SK-MEL-5 (cell line): Measurements from ENCODE around the gene ZNF175. TPM values are rescaled to one million over a fixed set of nuclear protein-coding genes. Genes with fewer than 3 reads are reported as not detected.

Experiments
- DNase-seq: peaks from one replicate; pipeline ENCODE4 v3.0.0-alpha.2; 2016; ENCODE audit warnings: low read depth, low spot score
- in situ Hi-C: cut with HindIII; loops from 2 replicates; pipeline ENCODE4 v1.10.0; 2016; ENCODE audit warnings: low sequenced_read_pairs, high pct_unique_total_duplicates, low pct_unique_long_range_greater_than_20kb
- total RNA-seq: library from RNA; depleted of rRNA; stranded (reverse); fragments of >200 nt; shearing (Covaris generic); gene quantifications from 2 replicates; pipeline ENCODE4 v1.2.3, GENCODE V29; 2014

Gene ZNF175
- total RNA-seq, 1 experiment from 2014 or later = 3.0 TPM

- in situ Hi-C loops = no loop called here
Measured at GRCh38 chr19:51572410-51572809, 1.3 kb downstream of the ZNF175 start.

GRCh38 chr19:51572908-51573307 is 1.8 kb downstream of the ZNF175 start:
- no peak for DNase-seq
- in situ Hi-C loops = no loop called here

More at GRCh38 chr19:51572410-51572809, 1.3 kb downstream of the ZNF175 start:
- no peak for DNase-seq

GRCh38 chr19:51573331-51573730 is 2.2 kb downstream of the ZNF175 start:
- in situ Hi-C loops = no loop called here
- DNase-seq = no peak

GRCh38 chr19:51576850-51577249 is 5.8 kb downstream of the ZNF175 start:
- in situ Hi-C loops = no loop called here
- DNase-seq = no peak

GRCh38 chr19:51586103-51586728 is 15.1 kb downstream of the ZNF175 start:
- no peak for DNase-seq
- in situ Hi-C loops = no loop called here

- in situ Hi-C loops = no loop called here
- no peak for DNase-seq
Measured at GRCh38 chr19:51586799-51587198, 15.7 kb downstream of the ZNF175 start.

GRCh38 chr19:51587264-51588191 is 16.4 kb downstream of the ZNF175 start:
- in situ Hi-C loops = no loop called here
- DNase-seq = no peak

- DNase-seq = no peak
- in situ Hi-C loops = no loop called here
Measured at GRCh38 chr19:51589511-51589910, 18.4 kb downstream of the ZNF175 start.

- DNase-seq = no peak
Measured at GRCh38 chr19:51590441-51590840, 19.4 kb downstream of the ZNF175 start.

GRCh38 chr19:51592521-51592920 is 21.4 kb downstream of the ZNF175 start:
- no peak for DNase-seq
- in situ Hi-C loops = no loop called here

More at GRCh38 chr19:51590441-51590840, 19.4 kb downstream of the ZNF175 start:
- in situ Hi-C loops = no loop called here

GRCh38 chr19:51593138-51593890 is 22.2 kb downstream of the ZNF175 start:
- in situ Hi-C loops = no loop called here
- no peak for DNase-seq

GRCh38 chr19:51593969-51594773 is 23.1 kb downstream of the ZNF175 start:
- in situ Hi-C loops = no loop called here

GRCh38 chr19:51594774-51595109 is 23.7 kb downstream of the ZNF175 start:
- no peak for DNase-seq
- in situ Hi-C loops = no loop called here

More at GRCh38 chr19:51593969-51594773, 23.1 kb downstream of the ZNF175 start:
- DNase-seq = peak; percentile 95

- in situ Hi-C loops = no loop called here
- DNase-seq = no peak
Measured at GRCh38 chr19:51595190-51596175, 24.4 kb downstream of the ZNF175 start.

GRCh38 chr19:51598159-51598915 is 27.3 kb downstream of the ZNF175 start:
- in situ Hi-C loops = no loop called here
- DNase-seq = no peak

- no peak for DNase-seq
- in situ Hi-C loops = no loop called here
Measured at GRCh38 chr19:51599084-51599483, 28.0 kb downstream of the ZNF175 start.
